ENCODE data around the gene C19orf44.
"Not testable (repeated sequence)": the region's sequence is repeated elsewhere in the genome, so short reads cannot be mapped to it uniquely, and the experiment has no call there.

C19orf44 gene

GRCh38 chr19:16470911-16471811 is 25.0 kb upstream of the C19orf44 start:
- Histone ChIP-seq H3K27ac (no peak overlapping the region), H4K20me1 (ENCODE audit: insufficient read depth) (peaks cover 12% of the 10 kb centered on the region; the same call in 1 of the 2 replicates), H3K4me1 (ENCODE audit: low read depth, poor library complexity, severe bottlenecking) (peaks cover 28% of the 10 kb centered on the region), H3K4me3 (IDR thresholded peaks at IDR 0.05; ENCODE audit: insufficient read depth, low read depth, low read length) (no peak overlapping the region), H3K4me2 (peak overlapping the region; percentile 88), H3K9ac (peak overlapping the region; percentile 55; the same call in 1 of the 2 replicates), H3K79me2 (ENCODE audit: insufficient read depth, low read depth) (peaks cover 49% of the 10 kb centered on the region), H2AFZ (ENCODE audit: low read depth) (peak overlapping the region; percentile 26), H3K36me3 (ENCODE audit: insufficient read depth) (no peaks in the 10 kb centered on the region), H3K27me3 (ENCODE audit: insufficient read depth, low read depth) (no peaks in the 10 kb centered on the region)
- no peak for TF ChIP-seq CTCF (conservative IDR thresholded peaks at IDR 0.05; ENCODE audit: low read depth, low read length)

- H3K4me2 ChIP-seq: peak overlapping the region; percentile 51; the same call in 1 of the 2 replicates
- H3K79me2 ChIP-seq (ENCODE audit: insufficient read depth, low read depth): peaks cover 36% of the 10 kb centered on the region
- peak overlapping the region; percentile 87; the same call in 1 of the 2 replicates for H2AFZ ChIP-seq (ENCODE audit: low read depth)
- not testable (repeated sequence) for H3K9ac ChIP-seq; H3K4me3 ChIP-seq (IDR thresholded peaks at IDR 0.05; ENCODE audit: insufficient read depth, low read depth, low read length); H3K36me3 ChIP-seq (ENCODE audit: insufficient read depth); H3K27ac ChIP-seq; H4K20me1 ChIP-seq (ENCODE audit: insufficient read depth); H3K27me3 ChIP-seq (ENCODE audit: insufficient read depth, low read depth)
- H3K4me1 ChIP-seq (ENCODE audit: low read depth, poor library complexity, severe bottlenecking): peaks cover 21% of the 10 kb centered on the region
These were observed 23.7 kb upstream of the C19orf44 start for GRCh38 chr19:16472559-16472899.

- H3K4me2 ChIP-seq: no peak overlapping the region
These were observed 23.2 kb upstream of the C19orf44 start for GRCh38 chr19:16472992-16473391.

GRCh38 chr19:16473875-16474392 is 22.3 kb upstream of the C19orf44 start:
- Histone ChIP-seq H4K20me1 (ENCODE audit: insufficient read depth) (peaks cover 8% of the 10 kb centered on the region; the same call in 1 of the 2 replicates), H3K27me3 (ENCODE audit: insufficient read depth, low read depth) (no peaks in the 10 kb centered on the region)

More at GRCh38 chr19:16472992-16473391, 23.2 kb upstream of the C19orf44 start:
- Histone ChIP-seq H3K36me3 (ENCODE audit: insufficient read depth) (no peaks in the 10 kb centered on the region), H3K9ac (no peak overlapping the region), H4K20me1 (ENCODE audit: insufficient read depth) (peaks cover 8% of the 10 kb centered on the region; the same call in 1 of the 2 replicates), H3K4me3 (IDR thresholded peaks at IDR 0.05; ENCODE audit: insufficient read depth, low read depth, low read length) (no peak overlapping the region), H3K4me1 (ENCODE audit: low read depth, poor library complexity, severe bottlenecking) (peaks cover 21% of the 10 kb centered on the region), H2AFZ (ENCODE audit: low read depth) (no peak overlapping the region; the same call in 1 of the 2 replicates), H3K27me3 (ENCODE audit: insufficient read depth, low read depth) (no peaks in the 10 kb centered on the region), H3K27ac (no peak overlapping the region), H3K79me2 (ENCODE audit: insufficient read depth, low read depth) (peaks cover 31% of the 10 kb centered on the region)
- TF ChIP-seq CTCF (conservative IDR thresholded peaks at IDR 0.05; ENCODE audit: low read depth, low read length): no peak

More at GRCh38 chr19:16473875-16474392, 22.3 kb upstream of the C19orf44 start:
- Histone ChIP-seq H3K27ac (no peak overlapping the region), H3K9ac (no peak overlapping the region), H3K36me3 (ENCODE audit: insufficient read depth) (no peaks in the 10 kb centered on the region), H3K4me2 (no peak overlapping the region), H3K4me3 (IDR thresholded peaks at IDR 0.05; ENCODE audit: insufficient read depth, low read depth, low read length) (no peak overlapping the region), H3K4me1 (ENCODE audit: low read depth, poor library complexity, severe bottlenecking) (peaks cover 21% of the 10 kb centered on the region), H2AFZ (ENCODE audit: low read depth) (no peak overlapping the region), H3K79me2 (ENCODE audit: insufficient read depth, low read depth) (peaks cover 23% of the 10 kb centered on the region)
- TF ChIP-seq CTCF (conservative IDR thresholded peaks at IDR 0.05; ENCODE audit: low read depth, low read length): no peak

Data from KMS-11 (cell line).